ENCODE data around the gene STK10.

Gene STK10

DNA sequence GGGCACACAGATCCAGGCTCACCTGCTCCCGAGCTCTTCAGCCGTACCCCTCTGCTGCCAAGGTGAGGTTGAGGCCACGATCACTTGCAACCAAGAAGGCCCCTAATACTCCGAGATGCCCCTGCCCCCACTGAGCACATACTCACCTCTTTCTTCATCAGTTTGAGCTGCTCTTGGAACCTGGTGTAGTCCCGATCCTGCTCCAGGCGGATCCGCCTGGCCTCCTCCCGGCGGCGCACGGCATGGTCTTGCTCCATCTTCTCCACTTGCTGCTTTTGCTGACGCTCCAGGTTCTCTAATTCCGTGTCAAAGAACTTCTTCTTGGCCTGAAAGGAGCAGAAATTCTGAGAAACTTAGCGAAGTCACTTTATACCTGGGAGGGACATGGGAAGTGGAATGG, 105.8 kb downstream of the STK10 start:
- no peak for DNase-seq

DNA sequence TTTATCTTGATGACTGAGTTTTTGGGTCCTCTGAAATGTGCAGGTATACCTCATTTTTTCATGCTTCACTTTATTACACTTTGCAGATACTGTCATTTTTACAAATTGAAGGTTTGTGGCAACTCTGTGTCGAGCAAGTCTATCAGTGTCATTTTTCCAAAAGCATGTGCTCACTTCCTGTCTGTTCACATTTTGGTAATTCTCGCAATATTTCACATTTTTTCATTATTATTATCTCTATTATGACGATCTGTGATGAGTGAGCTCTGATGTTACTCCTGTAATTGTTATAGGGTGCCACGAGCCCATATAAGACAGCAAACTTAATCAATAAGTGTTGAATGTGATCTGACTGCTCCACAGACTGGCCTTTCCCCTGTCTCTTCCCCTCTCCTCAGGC, 108.1 kb downstream of the STK10 start:
- no peak for DNase-seq

DNA sequence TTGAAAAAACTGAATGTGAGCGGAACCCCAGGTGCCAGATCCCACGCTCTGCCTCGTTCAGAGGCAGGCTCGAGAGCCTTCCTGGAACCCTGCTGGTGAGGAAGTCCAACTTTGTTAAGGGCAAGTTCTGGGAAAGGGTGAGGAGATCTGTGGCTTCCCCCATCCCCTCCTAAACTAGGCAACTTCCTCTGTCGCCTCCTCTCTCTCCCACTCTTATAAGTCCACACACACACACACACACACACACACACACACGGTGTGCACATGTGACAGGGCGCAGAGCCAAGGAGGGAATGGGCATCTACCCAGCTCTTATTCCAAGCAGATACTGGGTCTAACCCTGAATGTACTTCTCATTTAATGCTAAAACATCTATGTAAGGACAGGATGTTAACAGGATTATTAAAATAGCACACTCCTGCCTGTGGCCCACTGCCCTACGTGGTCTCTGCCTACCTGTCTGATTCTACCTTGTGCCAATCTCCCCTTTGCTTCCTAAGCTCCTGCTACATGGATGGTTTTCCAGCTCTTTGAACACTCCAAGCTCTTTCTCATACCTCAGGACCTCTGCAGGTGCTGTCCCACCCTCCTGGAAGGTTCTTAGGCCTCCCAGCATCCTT, 109.2 kb downstream of the STK10 start:
- no peak for DNase-seq

DNA sequence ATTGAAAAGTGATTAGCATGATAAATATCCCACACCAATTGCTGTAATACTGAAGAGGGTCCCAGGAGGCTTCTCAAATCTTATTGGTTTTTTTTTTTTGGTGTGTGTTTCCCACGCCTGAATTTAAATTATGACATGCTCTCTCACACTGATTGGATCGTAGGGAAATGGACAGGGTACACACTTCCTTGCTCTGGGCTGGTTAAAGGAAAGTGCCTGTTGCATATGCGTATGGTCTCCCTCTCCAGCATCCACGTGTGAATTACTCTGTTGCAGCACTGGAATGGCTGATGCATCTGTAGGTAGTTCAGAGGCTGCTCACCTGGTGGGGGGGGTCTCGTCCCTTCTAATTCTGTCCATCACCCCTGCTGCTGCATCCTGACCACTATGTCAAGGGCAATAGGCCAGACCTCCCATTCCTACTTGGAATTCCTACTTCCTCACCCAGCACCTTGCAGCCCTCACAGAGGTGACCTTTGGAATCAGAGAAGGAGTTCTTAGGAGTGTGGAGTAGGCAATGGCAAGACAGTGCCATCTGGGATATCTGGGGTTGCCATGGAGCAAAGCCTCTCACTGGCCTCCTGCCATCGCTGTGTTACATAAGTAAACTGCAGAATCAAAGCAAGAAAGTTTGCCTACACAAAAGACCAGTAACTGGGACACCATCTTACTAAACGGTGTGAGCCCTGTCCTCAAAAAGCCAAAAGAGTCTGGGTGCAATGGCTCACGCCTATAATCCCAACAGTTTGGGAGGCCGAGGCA, 110.2 kb downstream of the STK10 start:
- DNase-seq: no peak

DNA sequence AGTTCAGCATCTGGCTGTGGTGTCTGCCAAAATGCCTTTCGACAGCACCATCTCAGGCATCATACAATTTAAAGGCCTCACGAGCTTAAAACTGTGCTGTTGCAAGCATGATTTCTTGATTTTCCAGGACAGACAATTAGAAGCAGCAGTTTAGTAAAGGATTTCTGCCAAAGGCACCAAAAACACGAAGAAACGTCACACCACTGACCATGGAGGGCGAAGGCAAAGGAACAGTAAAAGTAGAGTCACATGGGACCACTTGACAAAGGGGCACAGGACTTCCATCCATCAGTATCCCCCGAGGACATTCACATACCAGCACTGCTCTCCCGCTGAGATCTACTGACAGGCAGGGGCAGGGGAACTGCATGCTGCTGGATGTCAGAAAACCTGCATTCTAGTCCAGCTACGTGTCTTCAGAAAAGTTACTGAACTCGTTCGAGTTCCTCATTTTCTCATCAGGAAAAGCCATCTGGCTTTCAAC, 111.2 kb downstream of the STK10 start:
- no peak for DNase-seq

DNA sequence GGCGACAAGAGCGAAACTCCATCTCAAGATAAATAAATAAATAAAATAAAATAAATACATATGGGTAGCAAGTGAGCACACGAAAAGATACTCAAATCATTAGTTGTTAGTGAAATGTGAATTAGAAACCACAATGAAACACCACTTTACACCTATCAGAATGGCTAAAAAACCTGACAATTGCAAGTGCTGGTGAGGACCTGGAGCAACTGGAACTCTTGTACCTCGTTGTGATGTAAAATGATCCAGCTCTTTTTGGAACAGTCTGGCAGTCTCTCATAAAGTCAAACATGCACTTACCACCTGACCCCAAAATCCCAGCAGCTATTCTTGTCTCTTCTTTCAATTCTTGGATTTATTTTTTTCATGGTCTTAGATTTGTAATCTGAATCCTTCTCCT, 112.4 kb downstream of the STK10 start:
- DNase-seq: no peak

DNA sequence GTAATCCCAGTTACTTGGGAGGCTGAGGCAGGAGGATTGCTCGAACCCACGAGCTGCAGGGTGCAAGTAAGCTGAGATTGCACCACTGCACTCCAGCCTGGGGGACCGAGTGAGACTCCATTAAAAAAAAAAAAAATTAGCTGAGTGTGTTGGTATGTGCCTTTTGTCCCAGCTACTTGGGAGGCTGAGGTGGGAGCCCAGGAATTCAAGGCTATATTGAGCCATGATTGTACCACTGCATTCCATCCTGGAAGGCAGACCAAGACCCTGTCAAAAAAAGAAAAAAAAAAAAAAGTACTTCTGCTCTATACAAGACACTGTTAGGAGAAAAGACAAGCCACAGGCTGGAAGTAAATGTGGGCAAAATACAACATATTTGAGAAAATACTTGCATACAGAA, 113.1 kb downstream of the STK10 start:
- DNase-seq: no peak

DNA sequence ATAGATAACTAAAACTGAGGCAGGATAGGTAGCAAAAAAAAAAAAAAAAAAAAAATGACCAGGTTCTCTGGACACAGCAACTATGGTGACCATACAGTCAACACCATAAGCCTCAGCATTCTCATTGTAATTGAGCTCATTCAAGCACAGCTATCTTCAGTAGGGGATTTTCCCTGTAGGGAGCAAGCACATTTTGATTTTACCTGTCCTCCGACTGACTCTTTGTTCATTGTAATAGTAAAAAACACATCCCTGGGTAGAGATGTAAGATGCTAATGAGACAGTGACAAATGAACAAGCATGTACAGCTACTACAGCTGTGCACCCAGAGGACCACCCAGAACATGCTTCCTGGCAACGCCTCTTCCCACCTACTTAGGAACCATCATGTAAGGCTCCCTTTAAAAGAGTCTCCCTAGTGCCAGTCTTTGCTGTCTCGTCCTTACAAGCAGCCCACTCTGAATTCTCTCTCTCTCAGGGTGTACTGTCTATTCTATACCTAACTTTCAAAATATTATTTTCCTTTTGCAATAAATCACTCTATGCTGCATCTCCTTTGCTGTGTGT, 116.6 kb downstream of the STK10 start:
- DNase-seq: no peak

DNA sequence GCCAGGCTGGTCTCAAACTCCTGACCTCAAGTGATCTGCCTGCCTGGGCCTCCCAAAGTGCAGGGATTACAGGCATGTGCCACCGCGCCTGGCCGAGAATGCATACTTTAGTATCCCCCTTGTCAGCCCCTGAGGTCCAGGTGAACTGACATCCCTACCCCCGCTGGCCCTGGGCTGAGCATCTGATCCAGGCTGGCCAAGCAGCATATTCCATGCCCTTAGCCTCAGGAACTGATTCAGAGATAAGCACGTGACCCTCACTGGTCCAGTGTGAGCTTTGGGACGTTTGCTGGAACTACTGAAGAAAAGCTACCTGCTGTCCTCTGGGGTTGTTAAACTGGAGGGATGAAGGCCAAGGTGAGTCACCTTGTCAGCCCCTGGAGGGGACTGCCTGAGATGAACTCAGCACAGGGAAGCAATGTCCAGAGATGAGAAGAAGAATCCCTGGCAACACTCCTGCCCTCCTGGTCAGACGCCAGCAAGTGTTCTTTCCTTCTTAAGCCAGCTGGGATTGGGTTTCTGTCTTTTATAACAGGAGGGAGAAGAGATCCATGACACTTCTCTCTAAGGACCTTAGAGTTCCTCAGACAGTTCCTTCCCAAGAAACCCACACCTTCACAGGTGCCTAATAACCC, 122.5 kb downstream of the STK10 start:
- DNase-seq: no peak

DNA sequence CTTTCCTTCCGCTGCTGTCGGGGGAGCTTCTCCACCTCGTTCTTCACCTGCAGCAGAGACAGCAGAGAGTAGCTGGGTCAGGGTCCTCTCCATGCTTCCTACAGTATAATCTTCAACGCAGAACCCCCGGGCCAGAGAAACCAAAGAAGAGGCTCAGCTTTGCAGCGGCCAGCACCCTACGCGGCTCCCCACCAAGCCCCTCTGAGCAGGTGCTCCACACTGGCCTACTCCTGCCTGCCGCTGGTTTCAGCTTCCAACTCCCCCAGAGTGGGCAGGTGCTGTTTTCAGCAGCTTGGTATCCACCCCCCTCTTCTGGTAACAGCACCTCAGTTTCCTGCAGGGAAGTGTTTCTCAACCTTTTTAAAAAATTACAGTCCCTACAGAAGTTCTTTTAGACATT, 123.3 kb downstream of the STK10 start:
- no peak for DNase-seq

DNA sequence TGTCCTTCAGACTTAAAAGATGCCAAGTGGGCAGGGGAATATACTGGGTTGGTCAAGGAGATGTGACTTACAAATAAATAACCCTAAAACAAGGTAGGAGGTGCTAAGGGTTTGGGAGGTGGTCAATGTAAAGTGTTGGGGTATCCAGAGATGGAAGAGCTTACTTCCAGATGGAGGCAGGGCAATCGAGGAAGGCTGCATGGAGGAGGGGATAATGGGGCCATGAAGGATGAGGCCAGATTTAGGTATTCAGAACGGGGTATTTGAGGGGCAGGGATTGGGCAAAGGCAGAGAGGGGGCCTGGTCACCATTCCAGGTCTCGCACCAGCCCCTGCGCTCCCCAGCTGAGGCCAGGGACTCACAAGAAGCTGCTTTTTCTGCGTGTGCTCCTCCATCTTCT, 123.7 kb downstream of the STK10 start:
- DNase-seq: no peak

DNA sequence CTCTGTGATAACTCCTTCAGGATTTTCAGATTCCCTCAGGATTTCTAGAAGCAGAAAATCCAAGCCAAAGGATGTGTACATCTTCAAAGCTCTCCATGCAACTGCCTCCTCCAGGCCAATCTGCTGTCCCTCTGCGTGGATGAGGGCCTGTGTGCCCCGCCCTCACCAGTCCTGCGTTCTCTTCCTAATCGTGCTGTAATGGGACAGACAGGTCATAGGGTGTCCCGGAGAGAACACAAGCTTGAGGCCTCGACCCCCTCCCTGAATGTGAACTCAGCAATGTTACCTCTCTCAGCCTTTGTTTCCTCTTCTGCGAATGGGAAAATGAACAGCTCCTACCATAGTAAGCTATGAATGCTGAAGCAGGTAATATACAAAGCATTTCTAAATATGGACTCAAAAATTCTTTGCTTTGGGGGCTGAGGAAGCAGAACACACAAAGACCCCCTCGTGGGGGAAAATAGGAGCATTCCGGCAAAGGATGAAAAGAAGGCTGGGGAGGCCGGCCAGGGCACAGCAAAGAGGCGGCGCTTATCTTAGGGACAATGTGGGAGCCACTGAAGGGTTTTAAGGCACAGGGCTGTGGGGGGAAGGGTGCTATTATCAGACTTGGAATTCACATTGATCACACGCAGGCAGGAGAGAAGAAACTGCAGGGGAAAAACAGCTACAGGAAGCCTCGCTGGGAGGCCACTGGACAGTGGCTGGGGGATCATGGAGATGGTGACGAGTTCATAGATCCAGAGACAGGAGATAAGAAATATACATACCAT, 124.4 kb downstream of the STK10 start:
- DNase-seq: no peak

DNA sequence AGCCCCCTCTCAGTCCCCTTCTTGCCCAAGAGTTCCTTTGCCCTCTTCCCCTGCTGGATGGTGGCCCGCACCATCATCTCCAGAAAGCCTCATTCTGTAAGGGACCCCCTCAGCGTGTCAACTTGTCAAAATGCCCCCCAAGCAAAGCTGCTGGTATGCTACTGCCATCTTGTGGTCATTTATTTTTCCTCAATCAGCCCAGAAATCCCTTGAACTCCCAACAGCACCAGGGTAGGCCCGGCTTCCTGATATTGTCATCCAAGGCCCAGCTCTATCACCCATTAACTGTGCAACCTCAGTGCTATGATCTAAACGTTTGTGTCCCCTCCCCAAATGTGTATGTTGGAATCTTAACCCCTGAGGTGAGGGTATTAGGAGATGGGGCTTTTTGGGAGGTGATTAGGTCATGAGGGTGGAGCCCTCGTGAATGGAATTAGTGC, 128.3 kb downstream of the STK10 start:
- DNase-seq: no peak

DNA sequence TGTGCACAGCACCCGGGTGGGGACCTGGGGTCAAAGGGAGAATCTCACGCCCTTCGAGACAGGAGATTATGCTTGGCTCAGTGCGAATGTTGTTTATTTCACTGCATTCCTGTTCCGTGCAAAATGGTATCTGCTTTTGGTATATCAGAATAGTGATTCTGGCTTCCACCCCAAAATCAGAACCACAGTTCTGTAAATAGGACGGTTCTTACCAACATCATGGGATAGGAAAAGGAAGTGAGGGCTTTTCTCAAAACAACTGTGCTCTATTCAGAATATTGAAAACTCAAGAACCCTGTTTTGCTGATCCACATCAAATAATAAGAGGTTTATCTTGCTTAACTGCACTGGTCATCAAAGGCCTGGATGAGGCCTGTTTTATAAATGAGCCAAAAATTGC, 129.9 kb downstream of the STK10 start:
- DNase-seq: no peak

DNA sequence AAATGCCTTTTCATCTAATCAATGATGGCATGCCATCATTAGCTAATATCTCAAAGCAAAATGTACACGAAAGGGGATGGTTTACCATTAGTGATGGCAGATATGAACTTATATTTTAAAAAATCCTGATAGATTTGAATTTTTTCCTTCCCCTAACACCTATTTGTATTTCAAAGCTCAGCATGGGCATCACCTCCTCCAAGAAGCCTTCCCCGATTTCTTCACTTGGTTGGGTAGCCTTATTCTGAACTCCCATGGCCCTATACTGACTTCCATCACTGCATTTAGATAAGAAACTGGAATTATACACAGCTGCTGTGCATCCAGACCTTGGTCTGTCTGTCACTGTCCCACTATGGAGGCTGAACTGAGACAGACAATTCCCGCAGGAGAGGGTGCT, 132.0 kb downstream of the STK10 start:
- DNase-seq: no peak

DNA sequence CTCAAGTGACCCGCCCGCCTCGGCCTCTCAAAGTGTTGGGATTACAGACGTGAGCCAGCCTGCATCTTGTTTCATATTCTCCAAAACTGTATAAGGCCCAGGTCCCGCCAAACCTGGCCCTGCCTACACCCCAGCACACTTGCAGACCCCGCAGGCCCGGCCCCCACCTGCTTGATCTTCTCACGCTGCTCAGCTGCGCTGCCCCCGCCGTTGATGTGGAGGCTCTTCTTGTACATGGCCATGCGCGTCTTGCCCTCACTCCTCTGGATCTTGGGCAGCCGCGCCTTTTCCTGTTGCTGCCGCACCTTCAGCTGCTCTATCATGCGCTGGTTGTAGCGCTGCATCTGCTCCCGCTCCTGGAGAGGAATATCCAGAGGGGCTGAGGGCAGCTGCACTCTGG, 132.6 kb downstream of the STK10 start:
- DNase-seq: no peak

DNA sequence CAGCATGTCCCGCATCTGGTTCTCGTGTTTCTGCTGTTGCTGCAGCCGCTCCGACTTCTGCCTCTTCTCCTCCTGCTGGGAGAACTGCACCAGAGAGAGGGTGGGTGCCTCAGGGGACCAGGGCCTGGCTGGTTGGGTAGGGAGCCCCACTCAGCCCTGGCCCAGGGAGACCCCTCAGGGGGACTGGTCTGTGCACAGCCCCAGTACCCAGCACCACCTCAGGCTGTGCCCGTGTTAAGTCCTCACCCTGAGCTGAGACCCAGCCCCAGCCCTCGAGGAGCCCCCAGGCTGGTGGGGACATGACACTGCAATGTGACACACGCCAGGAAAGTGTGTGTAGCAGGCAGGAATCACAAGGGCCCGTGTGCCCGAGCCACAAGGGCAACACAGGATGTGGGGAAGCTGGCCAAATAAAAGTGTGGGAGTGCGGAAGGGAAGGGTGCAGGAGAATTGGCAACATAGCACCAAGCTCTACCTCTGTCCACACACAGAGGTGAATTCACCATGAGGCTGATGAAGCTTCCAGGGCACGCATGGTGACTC, 133.3 kb downstream of the STK10 start:
- no peak for DNase-seq

DNA sequence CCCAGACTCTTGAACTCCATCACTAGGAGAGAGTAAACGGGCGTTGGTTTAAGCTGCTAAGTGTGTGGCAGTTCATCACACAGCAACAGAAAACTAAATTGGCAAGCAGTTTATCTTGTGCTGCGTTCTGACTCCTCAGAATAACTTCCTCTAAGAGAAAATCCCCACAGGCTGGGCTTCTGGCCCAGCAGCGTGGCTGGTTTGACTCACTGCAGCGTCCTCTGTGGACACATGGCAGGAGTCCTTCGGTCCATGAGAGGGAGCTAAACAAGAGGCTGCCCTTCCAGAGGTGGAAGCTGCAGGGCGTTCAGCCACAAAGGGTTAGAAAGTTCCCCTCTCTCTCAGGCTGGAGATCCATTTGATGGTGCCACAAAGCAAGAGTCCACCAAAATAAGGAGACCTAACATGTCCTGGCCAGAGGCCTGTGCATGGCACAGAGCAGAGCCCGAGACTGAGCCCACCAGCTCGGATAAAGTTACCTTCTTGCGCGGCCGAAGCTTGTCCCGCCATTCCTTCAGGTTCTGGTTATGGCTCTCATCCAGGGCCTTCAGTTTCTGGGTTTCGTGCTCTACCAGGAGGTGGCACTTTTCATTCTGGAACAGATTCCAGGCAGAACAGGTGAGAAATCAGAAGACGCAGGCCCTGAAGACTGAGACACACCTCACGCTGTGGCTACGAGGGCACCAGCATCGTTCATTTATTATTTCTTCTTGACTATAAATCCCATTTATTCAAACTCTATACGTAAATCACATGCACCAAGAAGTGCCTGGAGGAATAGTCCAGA, 135.4 kb downstream of the STK10 start:
- DNase-seq: no peak

DNA sequence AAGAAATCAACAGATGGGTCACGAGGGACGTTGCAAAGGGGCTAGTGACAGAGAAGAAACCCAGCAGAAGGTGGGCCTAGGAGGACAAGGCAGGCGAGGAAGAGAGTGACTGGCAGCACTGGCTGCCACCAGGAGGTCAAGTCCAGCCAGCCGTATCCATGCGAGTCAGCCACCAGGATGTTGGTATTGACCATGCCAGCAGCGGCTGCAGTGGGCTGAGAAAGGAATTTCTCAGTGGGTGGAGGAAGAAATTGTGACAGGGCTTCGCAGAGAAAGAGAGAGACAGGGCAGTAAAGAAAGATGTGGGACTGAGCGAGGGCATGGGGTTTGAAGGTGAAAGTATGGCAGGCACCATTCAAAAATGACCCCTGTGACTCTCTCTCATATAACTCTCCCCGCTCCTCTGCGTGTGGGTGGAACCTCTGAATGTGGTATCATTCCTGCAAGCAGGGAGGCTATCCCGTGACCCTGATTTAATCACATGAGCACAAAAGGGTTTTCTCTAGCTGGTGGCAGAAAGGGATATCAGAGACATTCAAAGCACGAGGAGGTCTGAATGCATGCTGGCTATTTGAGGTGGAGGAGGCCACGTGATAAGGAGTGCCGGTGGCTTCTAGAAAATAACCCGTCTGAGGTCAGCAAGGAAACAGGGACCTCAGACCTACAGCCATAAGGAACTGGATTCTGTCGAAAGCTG, 136.2 kb downstream of the STK10 start:
- DNase-seq: no peak

DNA sequence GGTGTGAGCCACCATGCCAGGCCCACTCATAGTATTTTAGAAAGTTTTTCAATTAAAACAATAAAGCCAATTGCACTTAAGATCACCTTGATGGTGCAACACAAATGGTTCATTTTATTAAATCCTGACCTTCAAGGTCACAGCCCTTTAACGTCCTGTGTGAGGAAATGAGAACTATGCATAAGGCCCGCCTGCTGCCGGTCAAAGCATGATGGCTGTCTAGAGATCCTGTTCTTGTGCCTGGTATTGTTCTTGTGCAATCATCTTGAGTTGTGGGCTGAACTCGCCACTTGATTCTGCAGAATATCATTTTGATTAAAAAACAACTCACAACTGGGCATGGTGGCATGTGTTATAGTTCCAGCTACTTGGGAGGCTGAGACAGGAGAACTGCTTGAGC, 137.9 kb downstream of the STK10 start:
- DNase-seq: no peak

DNA sequence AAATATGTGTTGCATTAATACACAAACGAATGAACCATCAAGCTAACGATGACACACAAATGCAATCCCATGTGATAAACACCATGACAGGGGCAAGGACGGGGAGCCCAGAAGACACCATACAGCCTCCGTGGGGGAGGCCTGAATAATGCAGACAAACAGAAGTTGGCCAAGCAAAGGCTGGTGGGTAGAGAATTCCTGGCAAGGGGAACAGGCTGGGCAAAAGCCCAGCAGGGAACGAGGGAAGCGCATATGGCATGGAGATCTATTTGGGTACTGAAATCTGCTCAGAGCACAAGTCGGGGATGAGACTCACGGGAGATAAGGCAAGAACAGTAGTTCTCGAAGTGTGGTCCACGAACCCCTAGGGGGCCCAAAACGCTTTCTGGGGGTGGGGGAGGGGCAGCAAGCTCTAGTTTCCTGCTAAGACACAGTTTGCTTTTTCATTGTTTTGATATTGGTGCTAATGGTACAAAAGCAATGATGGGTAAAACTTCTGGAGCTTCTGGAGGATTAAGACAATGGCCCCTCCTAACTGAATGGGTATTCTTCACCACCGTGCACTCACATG, 138.7 kb downstream of the STK10 start:
- DNase-seq: no peak

Data from midbrain (tissue), 1 donor.